Liver (tissue), 9 donors: Measurements from ENCODE around the gene ZFP82. TPM values are rescaled to one million over a fixed set of nuclear protein-coding genes. Genes with fewer than 3 reads are reported as not detected.

Experiments used
- DNase-seq: peaks from one replicate; pipeline ENCODE4 v3.0.0-alpha.2; 2017; ENCODE audit warnings: low spot score
- H3K27ac ChIP-seq, 2 donors: one replicate each; pipeline ENCODE4 v1.7.0; 2013; ENCODE audit warnings: inconsistent platforms in 2 of 2, low read length in 2 of 2, control low read depth in 1 of 2, low read depth in 1 of 2, mild to moderate bottlenecking in 1 of 2
- H3K27me3 ChIP-seq, 4 donors: one replicate each; pipeline versions ENCODE4 v1.6.1 to v1.7.0; 2013; ENCODE audit warnings: low read length in 3 of 4, inconsistent platforms in 1 of 4, mild to moderate bottlenecking in 1 of 4, moderate library complexity in 1 of 4; ENCODE audit not compliant: control insufficient read depth in 4 of 4, insufficient read depth in 4 of 4
- H3K36me3 ChIP-seq, 4 donors: one replicate each; pipeline versions ENCODE4 v1.6.1 to v1.7.0; 2013; ENCODE audit warnings: low read length in 3 of 4, mild to moderate bottlenecking in 3 of 4, low read depth in 1 of 4, moderate library complexity in 1 of 4; ENCODE audit not compliant: control insufficient read depth in 4 of 4, insufficient read depth in 3 of 4
- H3K4me1 ChIP-seq, 4 donors: one replicate each; pipeline versions ENCODE4 v1.6.1 to v1.7.0; 2013; ENCODE audit warnings: low read length in 3 of 4, mild to moderate bottlenecking in 3 of 4, moderate library complexity in 1 of 4; ENCODE audit not compliant: control insufficient read depth in 4 of 4, insufficient read depth in 4 of 4
- H3K4me3 ChIP-seq, 3 donors: one replicate each; pipeline versions ENCODE4 v1.6.1 to v1.7.0; 2013; ENCODE audit warnings: low read length in 3 of 3, control low read depth in 1 of 3, low read depth in 1 of 3, mild to moderate bottlenecking in 1 of 3
- H3K9ac ChIP-seq, 2 donors: one replicate each; pipeline ENCODE4 v1.7.0; 2013; ENCODE audit warnings: low read length in 2 of 2, mild to moderate bottlenecking in 2 of 2, moderate library complexity in 2 of 2, control low read depth in 1 of 2, low read depth in 1 of 2
- H3K9me3 ChIP-seq, 4 donors: one replicate each; pipeline versions ENCODE4 v1.6.1 to v1.7.0; 2013; ENCODE audit warnings: low read length in 3 of 4; ENCODE audit not compliant: control insufficient read depth in 4 of 4
- ATF3 ChIP-seq: IDR thresholded peaks from 2 replicates; pipeline ENCODE4 v1.6.1; 2016; ENCODE audit warnings: antibody characterized with exemption
- CTCF ChIP-seq: fragments of 150-350 bp; IDR thresholded peaks from 2 replicates; pipeline ENCODE4 v1.5.1; 2017; ENCODE audit warnings: improper control_type of control experiment, low read depth, low read length; ENCODE audit not compliant: missing input control
- EGR1 ChIP-seq, 2 donors: IDR thresholded peaks; 2 replicates each; pipeline ENCODE4 v1.6.1; 2016 to 2018; ENCODE audit warnings: antibody characterized with exemption in 2 of 2, low read depth in 2 of 2
- FOXA1 ChIP-seq: IDR thresholded peaks from 2 replicates; pipeline ENCODE4 v1.6.1; 2016; ENCODE audit warnings: antibody characterized with exemption
- FOXA2 ChIP-seq: IDR thresholded peaks from 2 replicates; pipeline ENCODE4 v1.6.1; 2016; ENCODE audit warnings: antibody characterized with exemption
- GABPA ChIP-seq, 2 donors: IDR thresholded peaks in 1 of 2; conservative IDR thresholded peaks in 1 of 2; 2 replicates each; pipeline ENCODE4 v1.6.1; 2016; ENCODE audit warnings: antibody characterized with exemption in 2 of 2, mild to moderate bottlenecking in 1 of 2, moderate library complexity in 1 of 2
- HNF4A ChIP-seq, 2 donors: conservative IDR thresholded peaks; 2 replicates each; pipeline ENCODE4 v1.6.1; 2016; ENCODE audit warnings: antibody characterized with exemption in 2 of 2, mild to moderate bottlenecking in 2 of 2
- HNF4G ChIP-seq: IDR thresholded peaks from 2 replicates; pipeline ENCODE4 v1.6.1; 2016; ENCODE audit warnings: antibody characterized with exemption
- JUND ChIP-seq, 2 donors: IDR thresholded peaks; 2 replicates each; pipeline ENCODE4 v1.6.1; 2016; ENCODE audit warnings: antibody characterized with exemption in 2 of 2
- MAX ChIP-seq: IDR thresholded peaks from 2 replicates; pipeline ENCODE4 v1.6.1; 2016; ENCODE audit warnings: antibody characterized with exemption
- NR2F2 ChIP-seq: IDR thresholded peaks from 2 replicates; pipeline ENCODE4 v1.6.1; 2016; ENCODE audit warnings: antibody characterized with exemption
- RAD21 ChIP-seq, 2 donors: IDR thresholded peaks; 2 replicates each; pipeline ENCODE4 v1.6.1; 2016; ENCODE audit warnings: antibody characterized with exemption in 2 of 2, mild to moderate bottlenecking in 2 of 2
- REST ChIP-seq: IDR thresholded peaks from 2 replicates; pipeline ENCODE4 v1.6.1; 2016; ENCODE audit warnings: antibody characterized with exemption, mild to moderate bottlenecking
- RXRA ChIP-seq, 2 donors: IDR thresholded peaks; 2 replicates each; pipeline ENCODE4 v1.6.1; 2017 to 2018; ENCODE audit warnings: antibody characterized with exemption in 2 of 2, mild to moderate bottlenecking in 1 of 2
- SP1 ChIP-seq: IDR thresholded peaks from 2 replicates; pipeline ENCODE4 v1.6.1; 2018; ENCODE audit warnings: antibody characterized with exemption, mild to moderate bottlenecking
- TAF1 ChIP-seq: conservative IDR thresholded peaks from 2 replicates; pipeline ENCODE4 v1.6.1; 2016; ENCODE audit warnings: antibody characterized with exemption, mild to moderate bottlenecking
- YY1 ChIP-seq: IDR thresholded peaks from 2 replicates; pipeline ENCODE4 v1.6.1; 2016; ENCODE audit warnings: antibody characterized with exemption, mild to moderate bottlenecking
- ZBTB33 ChIP-seq: IDR thresholded peaks from 2 replicates; pipeline ENCODE4 v1.6.1; 2016; ENCODE audit warnings: antibody characterized with exemption
- WGBS: extraction: QIAGEN DNeasy Blood & Tissue Kit; methylation state at CpG from one replicate; pipeline ENCODE4 v1.1.7; 2013; 5-methylcytosine and 5-hydroxymethylcytosine counted together
- polyA plus RNA-seq, 2 donors: library from polyadenylated mRNA; stranded (reverse) in 1 of 2; unstranded in 1 of 2; fragments of 200-250 nt in 1 of 2; fragments of >200 nt in 1 of 2; fragmentation: Nextera tagmentation in 1 of 2; extraction: Ambion mirVana in 1 of 2; gene quantifications; one replicate each; pipeline versions ENCODE4 v1.2.1 to v1.2.3, GENCODE V29; 2013 to 2015
- total RNA-seq, 2 donors: library from RNA; depleted of rRNA; stranded (reverse); fragments of >200 nt; gene quantifications; one replicate each; pipeline ENCODE4 v1.2.3, GENCODE V29; 2014
- donor health status: healthy.
- donor health status: healthy.
- donor health status: healthy.
- donor health status: healthy.
- donor health status: healthy.

The ZFP82 gene
- total and polyA plus RNA-seq, 4 donors: 0.40 to 3.1 (median 1.0) TPM

GRCh38 chr19:36379510-36379819 lies 39.0 kb downstream of the ZFP82 start:
- H3K27ac ChIP-seq: peak overlapping the region in 1 of 2 donors; percentile 71
- WGBS: 62% methylated on average over 10 of the region's 10 CpGs
- no peak for DNase-seq

GRCh38 chr19:36378625-36379509 lies 39.6 kb downstream of the ZFP82 start, which contains the start of gene ZFP14:
Gene ZFP14 (minus strand): TSS chr19:36379201. CDS start chr19:36367892, 11,309 bp downstream.
- Histone ChIP-seq H3K4me1 (peaks cover 2 to 17% (median 14%) of the 10 kb centered on the region in 4 donors), H3K9me3 (peaks cover 3 to 11% (median 4%) of the 10 kb centered on the region in 4 donors), H3K27ac (peak within 1 kb of the TSS; percentile 71 to 91), H3K36me3 (peaks cover 0 to 1% (median 0%) of the 10 kb centered on the region in 4 donors), H3K9ac (peak within 1 kb of the TSS; percentile 57 to 84), H3K4me3 (peak within 1 kb of the TSS; percentile 81 to 99 (median 89)), H3K27me3 (no peaks in the 10 kb centered on the region)
- peak; percentile 33 to 43 for TF ChIP-seq RAD21 (IDR thresholded peaks at IDR 0.05)
- peak; percentile 93 for TF ChIP-seq YY1
- peak; percentile 33 for TF ChIP-seq SP1
- TF ChIP-seq FOXA2: no peak
- no peak for TF ChIP-seq REST
- no peak for TF ChIP-seq NR2F2
- peak in 1 of 2 donors; percentile 85 for TF ChIP-seq GABPA (IDR thresholded peaks at IDR 0.05 in 1 of 2, conservative IDR thresholded peaks at IDR 0.05 in 1 of 2)
- peak; percentile 52 for TF ChIP-seq ZBTB33
- no peak for TF ChIP-seq HNF4G
- TF ChIP-seq JUND (IDR thresholded peaks at IDR 0.05): no peak
- no peak for TF ChIP-seq ATF3
- TF ChIP-seq EGR1 (IDR thresholded peaks at IDR 0.05; ENCODE audit: low read depth in 2 of 2): peak; percentile 99 to 100
- TF ChIP-seq FOXA1: no peak
- TF ChIP-seq HNF4A (conservative IDR thresholded peaks at IDR 0.05): peak in 1 of 2 donors; percentile 31
- TF ChIP-seq MAX: no peak
- peak; percentile 10 for TF ChIP-seq CTCF
- TF ChIP-seq RXRA (IDR thresholded peaks at IDR 0.05): peak in 1 of 2 donors; percentile 4
- peak; percentile 44 for TF ChIP-seq TAF1
- peak; percentile 92 for DNase-seq
- 4% methylated on average over 69 of the region's 69 CpGs for WGBS

More at GRCh38 chr19:36379510-36379819, 39.0 kb downstream of the ZFP82 start:
- peaks cover 3 to 6% (median 4%) of the 10 kb centered on the region in 4 donors for H3K9me3 ChIP-seq
- peak overlapping the region; percentile 81 to 99 (median 89) for H3K4me3 ChIP-seq
- H3K9ac ChIP-seq: peak overlapping the region in 1 of 2 donors; percentile 25
- TF ChIP-seq HNF4A (conservative IDR thresholded peaks at IDR 0.05) (no peak), HNF4G (no peak)
- peaks cover 2 to 17% (median 14%) of the 10 kb centered on the region in 4 donors for H3K4me1 ChIP-seq
- no peaks in the 10 kb centered on the region for H3K36me3 ChIP-seq
- no peaks in the 10 kb centered on the region for H3K27me3 ChIP-seq
